Loucy (cell line): ENCODE data around the gene CSNK2A1.

Experiments
- H2AFZ ChIP-seq: fragments of 200-600 bp; sonication (generic); 2 replicates; pipeline ENCODE4 v1.6.0; 2016; ENCODE audit warnings: antibody characterized with exemption, mild to moderate bottlenecking, low read length, moderate library complexity
- H3F3A ChIP-seq: fragments of 200-600 bp; 2 replicates; pipeline ENCODE4 v1.6.0; 2016; ENCODE audit warnings: antibody characterized with exemption, low read depth, mild to moderate bottlenecking
- H3K27me3 ChIP-seq: fragments of 200-600 bp; sonication (generic); 2 replicates; pipeline ENCODE4 v1.6.1; 2014; ENCODE audit warnings: low read length, mild to moderate bottlenecking; ENCODE audit not compliant: insufficient read depth, poor library complexity, severe bottlenecking
- H3K36me3 ChIP-seq: fragments of 200-600 bp; sonication (generic); 2 replicates; pipeline ENCODE4 v1.6.1; 2016; ENCODE audit warnings: low read length; ENCODE audit not compliant: insufficient read depth
- H3K4me1 ChIP-seq: fragments of 200-600 bp; sonication (generic); 2 replicates; pipeline ENCODE4 v1.5.1; 2014; ENCODE audit warnings: low read length, mild to moderate bottlenecking; ENCODE audit not compliant: insufficient read depth, poor library complexity, severe bottlenecking
- H3K4me2 ChIP-seq: fragments of 200-600 bp; sonication (generic); 2 replicates; pipeline ENCODE4 v1.6.0; 2014; ENCODE audit warnings: antibody characterized with exemption, low read length, low read depth, mild to moderate bottlenecking; ENCODE audit not compliant: poor library complexity, severe bottlenecking
- H3K4me3 ChIP-seq: fragments of 200-600 bp; sonication (generic); 2 replicates; pipeline ENCODE4 v1.5.1; 2014; ENCODE audit warnings: low read length, mild to moderate bottlenecking, mixed read lengths; ENCODE audit not compliant: poor library complexity, severe bottlenecking
- H3K79me2 ChIP-seq: fragments of 200-600 bp; sonication (generic); 2 replicates; pipeline ENCODE4 v1.6.1; 2014; ENCODE audit warnings: low read length; ENCODE audit not compliant: insufficient read depth
- H3K9ac ChIP-seq: fragments of 200-600 bp; sonication (generic); 2 replicates; pipeline ENCODE4 v1.6.0; 2014; ENCODE audit warnings: mild to moderate bottlenecking, low read depth, low read length, moderate library complexity; ENCODE audit not compliant: poor library complexity, severe bottlenecking
- H3K9me2 ChIP-seq: fragments of 200-600 bp; sonication (generic); replicated peaks from 2 replicates; pipeline ENCODE4 v1.6.1; 2016; ENCODE audit warnings: low read depth, low read length, mixed read lengths
- H3K9me3 ChIP-seq: fragments of 200-600 bp; sonication (generic); 2 replicates; pipeline ENCODE4 v1.6.1; 2014; ENCODE audit warnings: mild to moderate bottlenecking, antibody characterized with exemption, low read length, low read depth; ENCODE audit not compliant: insufficient read depth
- H4K20me1 ChIP-seq: fragments of 200-600 bp; sonication (generic); 2 replicates; pipeline ENCODE4 v1.6.0; 2014; ENCODE audit warnings: antibody characterized with exemption, low read length, mild to moderate bottlenecking; ENCODE audit not compliant: insufficient read depth, poor library complexity, severe bottlenecking
- EZH2phosphoT487 ChIP-seq: fragments of 200-600 bp; IDR thresholded peaks from 2 replicates; pipeline ENCODE4 v1.6.1; 2018; ENCODE audit warnings: antibody characterized with exemption, mild to moderate bottlenecking, moderate library complexity, borderline replicate concordance
- TF ChIP-seq, protein P1 (sequence below): fragments of 200-600 bp; sonication (generic); conservative IDR thresholded peaks from 2 replicates; pipeline ENCODE4 v1.5.1; 2014; ENCODE audit warnings: mild to moderate bottlenecking, antibody characterized with exemption, low read length

The CSNK2A1 gene

DNA sequence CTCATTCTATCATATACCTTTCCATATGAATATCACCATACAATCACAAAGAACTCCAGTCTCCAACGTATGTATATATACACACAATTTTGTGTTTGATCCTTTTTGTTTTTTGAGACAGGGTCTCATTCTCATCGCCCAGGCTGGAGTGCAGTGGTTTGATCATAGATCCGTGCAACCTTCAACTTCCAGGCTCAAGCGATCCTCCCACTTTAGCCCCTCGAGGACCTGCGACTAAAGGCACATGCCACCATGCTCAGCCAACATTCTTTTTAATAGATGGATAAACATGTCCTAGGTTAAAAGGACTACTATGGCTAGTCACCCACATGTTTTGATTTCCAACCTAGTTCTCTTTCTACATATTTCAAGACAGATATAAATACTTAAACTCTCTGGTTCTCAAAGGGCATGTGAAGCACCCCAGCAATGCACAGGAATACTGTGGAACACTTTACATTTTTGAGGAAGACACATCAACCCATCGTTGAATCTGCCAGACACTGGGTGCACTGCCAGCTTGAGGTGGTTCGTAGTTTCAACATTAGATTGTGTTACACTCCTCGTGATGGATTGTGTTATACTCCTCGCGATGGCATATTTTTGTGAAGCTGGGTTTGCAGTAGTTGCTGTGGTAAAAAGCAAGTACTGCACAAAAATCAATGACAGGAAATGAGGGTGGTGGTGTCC is 40.4 kb downstream of the CSNK2A1 start:
- Histone ChIP-seq H2AFZ (no peak overlapping the region), H3F3A (no peaks in the 10 kb centered on the region), H3K79me2 (peaks cover 22% of the 10 kb centered on the region; the same call in 1 of the 2 replicates), H3K36me3 (peaks cover 86% of the 10 kb centered on the region), H3K9me2 (no peaks in the 10 kb centered on the region), H3K9me3 (no peaks in the 10 kb centered on the region), H3K4me1 (peaks cover 5% of the 10 kb centered on the region), H3K9ac (no peak overlapping the region), H3K4me3 (no peak overlapping the region), H3K4me2 (no peak overlapping the region), H4K20me1 (peaks cover 14% of the 10 kb centered on the region), H3K27me3 (no peaks in the 10 kb centered on the region)
- TF ChIP-seq EZH2phosphoT487, result no peak
- TF ChIP-seq, protein P1, sequence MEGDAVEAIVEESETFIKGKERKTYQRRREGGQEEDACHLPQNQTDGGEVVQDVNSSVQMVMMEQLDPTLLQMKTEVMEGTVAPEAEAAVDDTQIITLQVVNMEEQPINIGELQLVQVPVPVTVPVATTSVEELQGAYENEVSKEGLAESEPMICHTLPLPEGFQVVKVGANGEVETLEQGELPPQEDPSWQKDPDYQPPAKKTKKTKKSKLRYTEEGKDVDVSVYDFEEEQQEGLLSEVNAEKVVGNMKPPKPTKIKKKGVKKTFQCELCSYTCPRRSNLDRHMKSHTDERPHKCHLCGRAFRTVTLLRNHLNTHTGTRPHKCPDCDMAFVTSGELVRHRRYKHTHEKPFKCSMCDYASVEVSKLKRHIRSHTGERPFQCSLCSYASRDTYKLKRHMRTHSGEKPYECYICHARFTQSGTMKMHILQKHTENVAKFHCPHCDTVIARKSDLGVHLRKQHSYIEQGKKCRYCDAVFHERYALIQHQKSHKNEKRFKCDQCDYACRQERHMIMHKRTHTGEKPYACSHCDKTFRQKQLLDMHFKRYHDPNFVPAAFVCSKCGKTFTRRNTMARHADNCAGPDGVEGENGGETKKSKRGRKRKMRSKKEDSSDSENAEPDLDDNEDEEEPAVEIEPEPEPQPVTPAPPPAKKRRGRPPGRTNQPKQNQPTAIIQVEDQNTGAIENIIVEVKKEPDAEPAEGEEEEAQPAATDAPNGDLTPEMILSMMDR, result no peak

DNA sequence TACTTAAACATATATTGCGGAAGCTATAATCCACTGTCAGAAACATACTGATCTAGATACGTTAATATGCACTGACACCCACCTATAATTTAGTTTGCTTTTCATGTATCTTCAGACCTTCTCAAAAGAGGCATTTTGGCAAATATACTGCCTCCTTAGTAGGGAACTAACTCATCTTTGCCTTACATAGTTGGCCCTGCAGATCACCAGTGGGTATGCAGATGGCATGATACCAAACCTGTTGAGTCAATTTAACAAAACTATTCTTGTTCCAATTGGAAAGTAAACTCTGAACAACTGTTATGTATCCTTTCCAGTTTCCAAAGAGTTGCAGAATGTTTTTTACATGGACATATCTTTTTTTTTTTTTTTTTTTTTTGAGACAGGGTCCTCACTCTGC is 45.6 kb downstream of the CSNK2A1 start:
- no peaks in the 10 kb centered on the region for H3K79me2 ChIP-seq
- no peak for TF ChIP-seq EZH2phosphoT487
- TF ChIP-seq, protein P1, result no peak
- H3K9me2 ChIP-seq, result no peaks in the 10 kb centered on the region
- H3F3A ChIP-seq, result no peaks in the 10 kb centered on the region
- H4K20me1 ChIP-seq, result no peaks in the 10 kb centered on the region
- H3K27me3 ChIP-seq, result no peaks in the 10 kb centered on the region
- no peak overlapping the region for H3K4me3 ChIP-seq
- H2AFZ ChIP-seq, result no peak overlapping the region
- no peaks in the 10 kb centered on the region for H3K4me1 ChIP-seq
- no peak overlapping the region for H3K4me2 ChIP-seq
- peaks cover 85% of the 10 kb centered on the region for H3K36me3 ChIP-seq
- no peaks in the 10 kb centered on the region for H3K9me3 ChIP-seq
- H3K9ac ChIP-seq, result no peak overlapping the region

DNA sequence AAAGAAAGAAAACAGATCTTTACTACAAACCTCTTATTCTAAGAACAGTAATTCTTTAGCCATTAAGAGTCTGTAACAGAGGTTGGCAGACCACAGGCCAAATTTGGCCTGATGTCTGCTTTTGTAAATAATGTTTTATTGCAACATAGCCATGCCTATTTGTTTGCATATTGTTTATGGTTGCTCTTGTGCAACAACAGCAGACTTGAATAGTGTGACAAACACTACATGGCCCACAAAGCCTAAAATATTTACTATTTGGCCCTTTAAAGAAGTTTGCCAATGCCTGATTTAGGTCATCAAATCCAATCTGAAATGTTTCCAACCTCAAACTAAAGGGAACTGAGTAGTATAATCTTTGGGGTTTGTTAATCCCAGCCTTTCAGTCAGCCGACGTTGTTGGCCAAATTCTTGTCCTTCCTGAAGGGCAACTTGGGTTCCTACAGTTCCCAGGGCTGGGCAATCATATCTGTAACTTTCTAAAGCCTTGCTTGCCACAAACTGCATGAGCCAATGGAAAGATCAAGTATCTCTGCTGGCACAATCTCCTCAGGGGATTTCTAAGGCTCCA is 47.4 kb downstream of the CSNK2A1 start:
- no peak overlapping the region for H3K4me3 ChIP-seq
- no peaks in the 10 kb centered on the region for H3K27me3 ChIP-seq
- H3K79me2 ChIP-seq, result no peaks in the 10 kb centered on the region
- no peaks in the 10 kb centered on the region for H3F3A ChIP-seq
- H3K9me2 ChIP-seq, result no peaks in the 10 kb centered on the region
- no peak overlapping the region for H3K9ac ChIP-seq
- TF ChIP-seq, protein P1, result no peak
- no peak for TF ChIP-seq EZH2phosphoT487
- H3K9me3 ChIP-seq, result no peaks in the 10 kb centered on the region
- no peaks in the 10 kb centered on the region for H4K20me1 ChIP-seq
- peaks cover 85% of the 10 kb centered on the region for H3K36me3 ChIP-seq
- no peak overlapping the region for H3K4me2 ChIP-seq
- H3K4me1 ChIP-seq, result no peaks in the 10 kb centered on the region
- no peak overlapping the region for H2AFZ ChIP-seq
